Activated T-cell treated with anti-CD3 and anti-CD28 coated beads, Interleukin-2, amount 50 U/mL, for 48 hours (primary cell): ENCODE measurements around the gene NFIC.
A peak's percentile ranks its signal among the peaks of the same experiment; 100 is the strongest.

Experiments used
- DNase-seq, 2 experiments: peaks; one replicate each; pipeline ENCODE4 v3.0.0-alpha.2; 2020

The NFIC gene

DNA sequence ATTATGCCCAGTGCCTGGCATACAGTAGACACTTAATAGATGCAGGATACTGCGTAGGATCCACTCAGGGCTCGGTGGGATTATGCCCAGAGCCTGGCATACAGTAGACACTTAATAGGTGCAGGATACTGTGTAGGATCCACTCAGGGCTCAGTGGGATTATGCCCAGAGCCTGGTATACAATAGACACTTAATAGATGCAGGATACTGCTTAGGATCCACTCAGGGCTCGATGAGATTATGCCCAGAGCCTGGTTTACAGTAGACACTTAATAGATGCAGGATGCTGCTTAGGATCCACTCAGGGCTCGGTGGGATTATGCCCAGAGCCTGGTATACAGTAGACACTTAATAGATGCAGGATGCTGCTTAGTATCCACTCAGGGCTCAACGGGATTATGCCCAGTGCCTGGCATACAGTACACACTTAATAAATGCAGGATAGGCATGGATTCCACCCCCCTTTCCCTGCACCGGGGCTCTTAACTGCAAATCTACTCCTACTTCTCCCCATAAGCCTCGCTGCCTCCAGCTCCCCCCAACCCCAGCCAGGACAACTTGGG is 89.1 kb downstream of the NFIC start:
- DNase-seq = no peak

DNA sequence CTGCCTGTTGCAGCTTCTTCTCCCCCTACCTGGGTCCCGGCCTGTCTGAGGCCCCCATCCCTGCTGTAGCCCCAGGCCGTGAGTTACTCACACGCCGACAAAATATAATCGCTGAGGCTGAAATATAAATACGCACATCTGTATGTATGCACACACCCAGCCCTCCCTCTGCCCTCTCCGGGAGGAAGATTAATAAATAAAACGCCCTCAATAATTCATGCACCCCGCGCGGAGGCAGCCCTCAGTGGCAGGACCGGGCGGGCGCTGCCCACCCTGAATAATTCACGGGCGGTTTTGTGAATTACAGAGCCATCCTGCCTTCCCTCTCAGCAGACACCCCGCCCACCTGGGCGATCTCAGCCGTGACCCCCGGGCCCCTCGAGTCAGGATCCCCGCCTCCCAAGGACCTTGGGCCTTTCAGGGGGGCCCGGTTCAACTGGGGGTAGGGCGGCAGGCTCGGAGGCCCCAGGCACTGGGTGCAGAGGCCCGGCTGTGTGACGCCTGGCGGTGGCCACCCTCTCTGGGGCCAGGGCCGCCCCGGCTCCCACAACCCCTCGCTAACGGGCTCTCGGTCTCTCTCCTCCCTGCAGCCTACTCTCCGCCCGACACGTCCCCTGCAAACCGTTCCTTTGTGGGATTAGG is 89.7 kb downstream of the NFIC start:
- no peak for DNase-seq

DNA sequence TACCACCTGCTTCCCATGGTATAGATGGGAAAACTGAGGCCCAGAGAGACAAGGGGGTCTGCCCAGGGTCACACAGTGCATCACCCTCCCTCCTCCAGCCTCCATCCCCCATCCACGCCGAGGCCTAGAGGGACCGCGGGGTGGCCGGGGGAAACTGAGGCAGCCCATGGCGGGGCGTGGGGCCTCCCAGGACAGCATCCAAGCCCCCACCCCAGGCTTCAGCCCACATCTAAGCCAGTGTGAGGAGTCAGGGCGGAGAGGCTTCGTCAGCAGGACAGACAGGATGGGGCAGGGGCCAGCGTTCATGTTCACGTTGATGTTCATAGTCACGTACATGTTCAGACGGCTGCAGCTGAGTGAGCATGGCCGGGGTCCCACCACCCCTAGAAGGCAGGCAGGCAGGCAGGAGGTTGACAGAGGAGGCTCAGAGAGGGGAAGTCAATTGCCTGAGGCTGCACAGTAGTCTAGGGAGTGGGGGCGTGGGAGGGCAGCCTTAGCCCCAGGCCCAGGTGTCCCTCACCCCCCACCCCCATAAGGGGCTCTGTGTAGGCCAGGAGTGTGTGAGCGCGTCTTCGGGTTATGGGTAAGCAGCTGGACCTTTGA is 90.6 kb downstream of the NFIC start:
- DNase-seq = no peak

DNA sequence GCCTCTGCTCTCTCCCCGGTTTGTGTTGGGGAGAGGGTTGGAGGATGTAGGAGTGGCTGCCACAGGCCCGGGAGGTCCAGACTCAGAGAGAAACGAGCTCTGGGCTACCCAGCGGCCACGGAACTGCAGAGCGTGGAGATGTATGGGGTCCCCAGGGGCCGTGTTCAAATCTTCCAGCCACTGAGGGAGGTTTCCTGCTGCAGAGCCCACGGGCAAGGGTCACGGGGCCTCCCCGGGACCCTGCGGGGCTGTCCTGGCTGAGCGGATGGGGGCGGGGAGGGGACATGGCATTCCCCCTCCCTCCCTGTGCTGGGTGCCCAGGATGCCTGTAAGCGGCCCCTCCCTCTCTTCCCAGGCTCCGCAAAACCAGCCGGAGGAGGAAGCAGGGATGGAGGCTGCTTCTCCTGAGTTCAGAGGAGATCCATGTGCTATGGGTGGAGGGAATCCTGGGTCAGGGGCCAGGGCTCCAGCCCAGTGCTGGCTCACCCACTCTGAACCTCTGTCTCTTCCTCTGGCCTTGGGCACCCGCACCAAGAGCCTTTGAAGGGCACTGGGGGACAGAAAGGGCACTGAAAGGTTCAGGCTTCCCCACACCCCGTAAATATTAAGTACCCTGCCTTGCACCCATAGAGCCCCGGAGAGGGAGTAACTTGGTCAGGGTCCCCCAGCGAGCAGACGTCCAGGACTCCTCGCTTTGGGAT is 91.3 kb downstream of the NFIC start:
- DNase-seq = no peak

DNA sequence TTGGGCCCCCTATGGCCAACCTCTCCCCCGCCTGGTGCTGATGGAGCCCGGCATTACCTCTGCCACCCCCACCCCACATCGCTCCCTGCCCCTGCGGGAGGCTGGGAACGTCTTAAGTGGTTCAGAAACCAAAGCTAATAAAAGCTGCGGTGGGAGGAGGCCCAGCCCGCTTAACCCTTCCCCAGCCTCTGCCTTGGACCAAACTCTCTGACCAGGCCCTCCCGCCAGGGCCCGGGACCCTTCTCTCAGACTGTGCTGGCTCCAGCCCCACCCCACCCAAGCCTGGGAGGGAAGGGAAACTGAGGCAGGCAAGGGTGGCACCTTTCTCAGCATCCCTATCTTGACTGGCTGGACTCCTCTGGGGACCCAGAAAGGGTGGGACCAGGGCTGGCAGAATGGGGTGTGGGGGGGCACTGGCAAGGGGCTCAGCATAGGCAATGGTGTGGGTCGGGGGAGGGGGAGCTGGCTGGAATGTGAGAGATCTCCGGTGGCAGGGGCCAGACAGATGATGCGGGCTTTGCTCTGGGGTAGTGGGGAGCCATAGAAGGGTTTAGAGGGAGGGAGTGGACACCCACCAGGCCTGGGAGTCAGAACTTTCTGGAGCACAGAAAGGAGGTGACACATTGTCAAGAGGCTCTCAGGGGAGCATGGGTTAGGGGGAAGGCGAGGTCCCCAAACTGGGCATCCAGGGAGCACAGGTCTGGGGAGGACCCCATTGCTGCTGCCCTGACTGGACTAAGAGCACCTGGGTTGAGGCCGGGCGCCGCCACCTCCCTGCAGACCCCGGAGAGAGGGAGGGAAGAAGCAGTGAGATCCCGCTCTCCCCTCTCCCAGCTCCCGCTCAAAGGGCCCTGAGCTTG is 92.1 kb downstream of the NFIC start:
- DNase-seq = no peak

DNA sequence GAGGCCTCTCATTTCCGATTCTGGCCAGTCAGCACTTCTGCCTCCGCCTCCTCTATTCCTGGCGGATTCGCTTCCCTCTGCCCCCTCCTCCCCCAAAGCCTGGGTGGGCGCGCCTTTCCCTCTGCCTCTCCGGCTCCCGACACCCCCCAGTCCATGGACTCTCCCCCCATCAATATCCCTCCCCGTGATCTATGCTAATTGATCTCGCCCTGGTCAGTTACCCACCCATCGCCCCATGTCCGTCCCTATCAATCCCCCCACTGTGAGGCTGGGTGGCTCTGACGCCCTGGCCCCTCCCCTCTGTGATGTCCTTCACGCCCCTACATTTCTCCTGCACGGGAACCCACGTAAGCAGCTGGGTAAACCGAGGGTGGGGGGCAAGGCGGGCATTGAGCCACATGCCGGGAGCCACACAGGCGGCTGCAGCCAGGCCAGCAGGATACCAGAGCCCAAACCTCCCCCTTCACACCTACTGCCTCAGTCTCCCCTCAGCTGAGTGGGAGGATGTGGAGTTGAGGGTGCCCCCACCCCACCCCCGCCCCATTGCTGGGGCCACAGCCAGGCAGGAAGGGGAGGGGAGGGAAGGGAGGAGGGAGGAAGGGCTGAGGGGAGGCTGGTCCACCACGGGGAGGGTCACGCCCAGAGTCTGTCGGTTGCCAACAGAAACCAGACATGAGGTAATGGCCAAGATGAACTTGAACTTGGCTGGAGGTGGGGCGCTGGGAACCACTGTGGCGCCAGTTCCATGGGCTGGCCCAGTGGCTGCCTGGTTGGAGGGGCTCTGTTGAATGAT is 92.9 kb downstream of the NFIC start:
- DNase-seq = no peak

DNA sequence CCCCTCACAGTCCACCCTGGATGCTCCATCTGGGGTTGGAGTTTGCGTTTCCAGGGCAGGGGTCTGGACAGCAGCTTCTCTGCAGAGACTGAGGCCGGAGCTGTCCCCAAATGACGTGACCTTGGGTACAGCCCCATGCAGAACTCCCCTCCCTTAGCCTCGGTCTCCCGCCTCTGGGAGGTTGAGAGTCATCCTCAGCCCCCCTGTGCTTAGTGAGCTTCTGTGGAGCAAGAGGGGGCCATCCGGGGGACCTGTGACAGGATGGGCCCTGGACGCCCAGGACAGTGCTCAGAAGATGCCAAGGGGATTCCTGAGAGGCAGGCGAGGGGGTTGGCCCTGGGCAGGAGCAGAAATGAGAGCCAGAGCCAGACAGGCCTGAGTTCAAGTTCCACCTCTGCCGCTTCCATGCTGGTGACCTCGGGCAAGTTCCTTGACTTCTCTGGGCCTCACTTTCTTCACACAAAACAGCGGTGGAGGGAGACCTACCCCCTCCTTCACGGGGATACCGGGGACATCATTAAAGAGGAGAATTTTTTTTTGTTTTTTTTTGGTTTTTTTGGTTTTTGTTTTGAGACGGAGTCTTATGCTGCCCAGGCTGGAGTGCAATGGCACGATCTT is 93.7 kb downstream of the NFIC start:
- no peak for DNase-seq

DNA sequence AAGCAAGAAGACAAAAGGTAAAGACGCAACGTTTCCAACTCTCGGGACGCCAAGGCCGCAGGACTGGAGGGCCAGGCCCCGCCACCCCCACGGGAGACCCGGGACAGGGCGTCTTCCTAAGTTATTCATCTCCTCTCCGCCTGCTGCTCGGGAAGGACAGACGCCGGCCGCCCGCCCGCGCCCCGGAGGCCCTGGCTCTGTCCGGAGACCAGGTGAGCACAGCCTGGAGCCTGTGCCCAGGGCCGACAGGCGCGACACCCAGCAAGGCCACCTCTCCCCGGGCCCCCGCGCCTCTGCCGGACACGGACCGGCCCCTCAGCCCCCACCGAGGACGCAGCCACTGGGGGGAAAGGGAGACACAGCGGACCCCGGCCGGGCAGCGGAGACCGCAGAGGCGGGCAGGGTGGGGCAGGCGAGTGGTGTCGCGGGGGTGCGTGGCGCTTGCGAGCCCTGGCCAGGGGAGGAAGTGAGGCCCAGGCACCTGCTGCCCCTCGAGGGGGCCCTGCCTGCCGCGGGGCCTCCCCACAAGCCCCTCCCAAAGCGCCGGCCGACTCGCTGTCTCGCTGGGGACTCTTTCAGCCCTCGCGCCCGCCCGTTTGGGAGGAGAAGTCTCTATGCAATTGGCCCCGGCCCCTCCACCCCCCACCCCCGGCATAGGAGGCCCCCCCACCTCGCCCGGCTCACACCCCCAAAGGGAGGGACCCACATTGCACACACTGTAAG is 96.8 kb downstream of the NFIC start:
- no peak for DNase-seq

DNA sequence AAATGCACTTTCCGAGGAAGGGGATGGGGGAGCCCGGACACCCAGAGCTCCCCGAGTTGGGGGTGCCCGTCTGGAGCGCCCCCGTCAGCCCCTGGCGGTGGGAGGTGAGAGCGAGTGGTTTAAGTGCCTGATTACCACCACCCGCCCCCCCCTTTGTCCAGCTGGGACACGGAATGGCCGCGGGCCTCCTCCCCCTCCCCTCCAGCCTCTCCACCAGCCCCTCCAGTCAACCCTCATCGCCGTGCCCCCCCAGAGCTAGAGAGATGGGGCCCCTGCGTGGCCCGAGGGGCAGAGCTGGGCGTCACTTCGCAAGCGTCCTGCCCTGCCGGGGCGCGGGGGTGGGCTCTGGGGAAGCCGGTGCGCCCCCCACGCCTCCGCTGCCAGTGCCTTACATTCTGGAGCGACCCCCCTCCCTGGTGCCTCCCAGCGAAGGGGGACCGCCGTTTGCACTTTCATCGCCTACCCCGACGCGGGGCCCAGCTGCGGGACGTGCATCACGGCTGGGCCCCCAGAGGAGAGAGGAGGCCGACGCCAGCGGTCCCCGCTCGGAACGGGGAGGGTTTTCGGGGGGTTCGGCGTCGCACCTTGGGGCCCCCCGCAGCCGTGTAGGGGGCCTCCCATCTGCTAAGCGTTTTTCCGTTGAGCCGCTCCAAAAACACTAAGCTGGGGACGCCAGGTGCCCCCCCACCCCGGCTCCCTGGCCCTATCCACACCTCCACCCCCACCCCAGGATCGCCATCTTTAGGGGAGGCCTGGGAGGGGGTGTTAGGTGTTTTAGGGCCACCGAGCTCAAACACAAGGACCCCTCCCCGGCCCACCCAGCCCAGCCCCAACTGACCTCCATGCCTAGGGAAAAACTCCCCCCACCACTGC is 97.6 kb downstream of the NFIC start:
- no peak for DNase-seq

DNA sequence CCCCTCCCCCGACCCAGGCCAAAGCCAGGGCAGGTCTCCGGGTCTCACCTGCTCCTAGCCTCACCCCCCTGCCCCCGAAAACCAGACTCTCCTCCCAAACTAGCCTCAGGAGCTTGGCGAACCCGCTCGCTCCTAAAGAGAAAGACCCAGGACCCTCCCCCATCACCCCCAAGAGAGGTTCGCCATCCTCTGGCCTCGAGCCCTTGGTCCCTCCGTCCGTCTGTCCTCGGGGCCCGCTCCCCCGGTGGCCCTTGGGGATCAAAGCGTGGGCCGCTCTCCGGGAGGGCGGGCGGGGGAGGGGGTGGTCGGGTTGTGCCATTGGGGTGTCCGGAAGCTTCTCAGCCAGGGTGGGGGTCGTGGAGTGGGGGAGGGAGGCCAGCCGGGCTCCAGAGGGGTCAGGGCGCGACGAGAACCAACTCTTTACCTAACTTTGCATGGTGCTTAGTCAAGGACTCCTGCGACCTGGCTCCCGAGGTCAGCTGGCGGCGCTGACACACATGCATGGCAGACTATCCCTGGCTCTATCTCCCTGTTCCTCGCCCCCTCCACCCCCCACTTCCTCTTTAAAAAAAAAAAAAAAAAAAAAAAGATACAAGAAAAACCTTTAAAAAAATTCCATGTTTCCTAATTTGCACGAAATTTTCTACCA is 98.3 kb downstream of the NFIC start:
- DNase-seq = no peak

DNA sequence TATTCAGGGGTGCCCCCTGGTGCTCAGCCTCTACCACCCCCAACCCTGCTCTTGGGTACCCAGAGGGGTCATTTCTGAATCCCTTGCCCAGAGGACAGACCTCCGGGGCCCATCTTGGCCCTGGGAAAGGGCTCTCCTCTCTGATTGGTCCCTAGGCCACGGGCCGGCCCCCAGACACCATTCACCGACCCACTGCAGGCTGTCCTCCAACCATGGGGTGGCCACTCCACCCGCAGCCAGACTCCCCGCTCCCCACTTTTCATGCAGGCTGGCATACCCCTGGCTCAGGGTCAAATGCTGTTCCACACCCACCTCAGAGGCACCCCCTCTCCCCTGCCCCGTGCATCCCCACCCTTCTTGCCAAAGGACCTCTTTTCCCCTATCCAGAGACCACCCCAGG is 99.2 kb downstream of the NFIC start:
- no peak for DNase-seq

DNA sequence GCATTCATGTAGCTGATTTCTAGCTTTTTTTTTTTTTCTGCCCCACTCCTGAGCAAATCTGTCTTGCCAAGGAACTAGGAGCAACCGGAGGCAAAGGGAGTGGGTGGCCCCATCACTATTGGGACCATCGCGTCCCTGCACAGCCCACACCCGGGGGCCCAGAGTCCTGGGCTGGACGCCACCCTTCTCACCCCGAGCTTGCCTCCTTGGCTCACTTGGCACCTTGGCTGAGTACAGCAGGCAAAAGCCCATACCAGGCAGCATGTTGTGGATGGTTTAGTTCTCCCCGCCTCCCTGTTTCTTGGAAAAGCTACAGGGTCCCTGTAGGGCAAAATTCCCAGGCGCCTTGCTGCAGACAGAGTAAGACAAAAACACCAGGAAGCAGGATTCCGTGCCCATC is 100.3 kb downstream of the NFIC start:
- DNase-seq = no peak

DNA sequence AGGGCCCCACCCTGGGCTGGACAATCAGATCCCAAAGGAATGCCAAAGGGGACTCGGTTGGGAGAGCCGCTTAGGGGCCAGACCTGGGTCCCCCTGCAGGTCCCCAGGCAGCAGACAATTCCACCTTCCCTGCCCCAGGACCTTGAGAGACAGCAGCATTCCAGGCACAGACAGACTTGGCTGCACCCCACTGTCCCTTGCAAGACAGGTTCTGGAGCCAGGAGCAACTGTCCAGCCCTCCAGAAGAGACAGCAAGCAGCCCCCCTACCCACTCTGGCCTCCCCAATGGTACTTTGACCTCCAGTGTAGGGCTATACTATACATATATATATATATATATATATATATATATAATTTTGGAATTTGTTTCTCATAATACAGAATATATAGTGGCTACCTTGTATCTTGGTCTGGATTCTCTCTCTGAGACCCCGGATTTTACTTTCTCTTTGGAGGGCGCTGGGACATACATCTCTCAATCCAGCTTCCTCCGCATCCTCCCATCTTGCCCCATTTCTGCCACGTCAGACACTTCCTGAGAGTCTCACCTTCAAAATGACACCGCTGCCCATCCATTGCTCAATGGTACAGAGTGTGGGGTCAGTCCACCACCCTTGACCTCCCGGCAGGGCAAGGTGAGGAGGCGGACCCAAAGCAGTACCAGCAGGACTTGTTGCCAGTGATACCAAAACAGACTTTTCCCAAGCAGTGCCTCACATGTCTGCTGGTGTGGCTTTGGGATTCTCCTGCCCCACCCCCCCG is 101.2 kb downstream of the NFIC start:
- no peak for DNase-seq

DNA sequence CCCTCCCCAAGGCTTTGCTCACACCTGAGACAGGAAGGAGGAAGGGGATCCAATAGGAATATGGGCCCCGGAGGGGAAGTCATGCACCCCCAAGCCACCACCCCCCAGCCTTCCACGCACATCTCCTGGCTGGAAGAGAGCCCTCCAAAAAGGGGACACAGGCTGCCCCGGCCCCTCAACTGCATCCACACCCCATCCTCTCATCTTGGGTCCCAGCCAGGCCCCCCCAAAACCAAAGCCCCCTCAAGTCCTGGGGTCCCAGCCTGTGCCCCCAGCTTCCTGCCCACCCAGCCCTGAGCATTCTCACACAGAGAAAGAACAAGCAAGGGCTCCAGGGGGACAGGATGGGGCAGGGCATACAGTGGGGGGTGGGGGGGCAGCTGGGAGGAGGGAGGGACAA is 101.8 kb downstream of the NFIC start:
- no peak for DNase-seq

DNA sequence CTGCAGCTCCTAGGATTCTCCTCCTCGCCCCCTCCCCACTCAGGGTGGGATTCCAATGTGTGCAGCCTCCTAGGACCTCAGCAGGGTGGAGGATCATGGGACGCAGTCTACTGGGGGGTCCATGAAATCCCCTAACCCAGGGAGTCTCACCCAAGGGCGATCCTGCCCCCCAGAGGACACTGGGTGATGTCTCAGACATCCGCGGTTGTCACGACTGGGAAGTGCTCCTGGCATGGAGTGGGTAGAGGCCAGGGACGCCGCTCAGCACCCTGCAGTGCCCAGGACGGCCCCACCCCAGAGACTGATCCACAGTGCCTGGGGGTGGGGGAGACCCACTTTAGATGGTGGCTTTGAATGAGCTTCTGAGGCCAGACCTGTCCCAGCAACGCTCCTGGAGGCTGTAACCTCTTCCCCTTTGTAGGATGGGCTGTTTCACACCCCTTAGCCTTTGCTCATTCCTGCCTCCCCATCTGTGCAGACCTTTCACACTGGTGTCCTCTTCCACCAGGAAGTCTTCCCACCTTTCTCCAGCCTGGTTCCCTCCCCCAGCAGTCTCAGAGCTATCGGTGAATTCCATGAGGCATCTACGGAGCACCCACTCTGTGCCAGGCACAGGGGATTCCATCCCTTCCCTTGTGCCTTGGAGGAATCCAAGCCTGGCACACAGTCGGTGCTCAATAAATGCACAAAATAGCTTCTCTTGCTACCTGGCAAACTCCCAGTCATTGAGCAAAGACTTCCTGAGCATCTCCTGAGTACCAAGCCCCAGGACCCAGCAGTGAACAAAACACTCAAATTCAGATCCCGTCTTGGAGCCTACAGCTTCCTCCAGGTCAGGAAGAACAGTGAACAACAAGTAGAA is 103.5 kb downstream of the NFIC start:
- no peak for DNase-seq

DNA sequence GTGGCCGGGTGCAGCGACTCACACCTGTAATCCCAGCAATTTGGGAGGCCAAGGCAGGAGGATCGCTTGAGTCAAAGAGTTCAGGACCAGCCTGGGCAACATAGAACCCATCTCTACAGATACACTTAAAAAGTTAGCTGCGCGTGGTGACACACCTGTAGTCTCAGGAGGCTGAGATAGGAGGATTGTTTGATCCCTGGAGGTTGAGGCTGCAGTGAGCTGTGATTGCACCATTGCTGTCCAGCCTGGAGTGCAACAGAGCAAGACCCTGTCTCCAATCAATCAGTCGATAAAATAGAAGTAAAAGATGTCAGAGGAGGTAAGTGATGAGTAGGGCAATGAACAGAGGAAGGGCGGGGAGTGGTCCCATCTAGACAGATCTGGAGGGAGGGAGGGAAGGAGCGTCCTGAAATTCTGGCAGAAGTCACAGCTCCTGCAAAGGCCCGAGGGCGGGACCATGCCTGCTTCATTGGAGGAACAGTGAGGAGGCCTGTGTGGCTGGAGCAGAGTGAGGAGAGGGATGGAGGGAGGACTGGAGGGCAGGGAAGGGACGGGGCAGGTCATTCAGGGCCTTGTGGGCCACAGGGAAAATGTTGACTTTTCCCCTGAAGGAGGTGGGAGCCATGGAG is 104.2 kb downstream of the NFIC start:
- DNase-seq = no peak

DNA sequence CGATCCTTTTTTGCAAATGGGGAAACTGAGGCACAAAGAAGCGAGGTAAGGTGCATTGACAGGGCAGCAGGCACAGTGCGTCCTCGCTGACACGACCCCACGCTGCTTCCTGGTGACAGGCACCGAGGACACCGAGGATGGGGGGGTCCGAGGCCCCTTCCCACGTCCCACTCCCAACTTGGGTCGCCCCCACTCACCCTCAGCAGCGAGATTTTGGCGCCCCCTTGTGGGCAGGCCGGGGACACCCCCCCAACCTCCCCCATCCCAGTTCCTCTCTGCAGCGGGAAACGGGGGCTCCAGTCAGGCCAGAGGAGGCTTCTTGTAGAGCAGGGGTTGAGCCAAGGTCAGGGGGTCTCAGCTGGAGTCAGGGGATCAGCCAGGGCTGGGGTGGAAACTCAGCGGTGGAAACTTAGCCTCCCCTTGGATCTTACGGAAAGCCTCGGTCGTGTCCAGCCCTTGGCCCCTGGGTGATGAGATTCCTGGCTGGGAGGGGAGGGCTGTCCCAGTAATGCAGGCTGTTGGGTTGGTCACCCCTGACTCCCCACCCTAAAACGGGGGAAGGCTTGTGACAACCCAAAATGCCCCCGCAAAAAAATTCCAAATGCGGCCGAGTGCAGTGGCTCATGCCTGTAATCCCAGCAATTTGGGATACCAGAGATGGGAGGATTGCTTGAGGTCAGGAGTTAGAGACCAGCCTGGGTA is 105.7 kb downstream of the NFIC start:
- peak; percentile 61 to 63 for DNase-seq
